Measurements from ENCODE around the gene MAN1C1.

DNA sequence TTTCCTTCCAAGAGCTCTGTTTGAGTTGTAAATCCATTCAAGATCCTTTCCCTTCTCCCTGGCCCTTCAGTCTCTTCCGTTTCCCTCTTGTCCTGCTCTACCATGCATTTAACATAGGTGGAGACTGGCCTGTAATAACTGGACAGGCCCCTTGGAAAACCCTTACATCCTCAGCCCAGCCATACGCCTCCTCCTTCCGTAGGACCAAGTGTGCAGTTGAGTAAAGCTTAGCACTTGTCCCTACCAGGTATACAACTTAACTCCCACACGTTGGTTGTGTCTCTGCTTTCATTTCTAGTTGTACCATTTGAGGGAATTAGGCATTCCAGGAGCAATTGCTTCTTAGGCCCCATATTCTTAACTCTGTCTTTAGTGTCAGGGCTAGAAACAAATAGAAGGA, 6.4 kb downstream of the MAN1C1 start:
- TF ChIP-seq CTCF (conservative IDR thresholded peaks at IDR 0.05; ENCODE audit: low read depth, low read length) (no peak), EZH2phosphoT487 (IDR thresholded peaks at IDR 0.05; ENCODE audit: borderline replicate concordance, low read length) (no peak), EZH2 (IDR thresholded peaks at IDR 0.05; ENCODE audit: low read length, unreplicated experiment) (no peak)
